Suprapubic skin (tissue), 4 donors: ENCODE data around the gene SLC29A2. TPM values are rescaled to one million over a fixed set of nuclear protein-coding genes. Genes with fewer than 3 reads are reported as not detected.

Source experiments
- DNase-seq, 2 donors: peaks; one replicate each; pipeline ENCODE4 v3.0.0-alpha.2; 2019; ENCODE audit warnings: low spot score in 2 of 2
- H3K27ac ChIP-seq: fragments of 200-600 bp; sonication (generic); one replicate; pipeline ENCODE4 v1.5.1; 2019
- H3K27me3 ChIP-seq: fragments of 200-600 bp; sonication (generic); one replicate; pipeline ENCODE4 v1.5.1; 2019
- H3K36me3 ChIP-seq: fragments of 200-600 bp; sonication (generic); one replicate; pipeline ENCODE4 v1.5.1; 2019
- H3K4me1 ChIP-seq: fragments of 200-600 bp; sonication (generic); one replicate; pipeline ENCODE4 v1.5.1; 2019
- H3K4me3 ChIP-seq: fragments of 200-600 bp; sonication (generic); one replicate; pipeline ENCODE4 v1.5.1; 2019; ENCODE audit warnings: mild to moderate bottlenecking
- H3K9me3 ChIP-seq: fragments of 200-600 bp; sonication (generic); one replicate; pipeline ENCODE4 v1.5.1; 2019
- CTCF ChIP-seq, 2 donors: fragments of 200-600 bp in 1 of 2; fragments of 450-650 bp in 1 of 2; sonication (generic) in 1 of 2; IDR thresholded peaks; one replicate each; pipeline ENCODE4 v1.5.1; 2016 to 2019; ENCODE audit warnings: antibody characterized with exemption in 2 of 2, mild to moderate bottlenecking in 1 of 2, moderate library complexity in 1 of 2
- EP300 ChIP-seq: sonication (generic); formaldehyde crosslinking; IDR thresholded peaks from one replicate; pipeline ENCODE4 v1.6.1; 2017; ENCODE audit warnings: antibody characterized with exemption
- POLR2A ChIP-seq, 2 donors: fragments of 450-650 bp; IDR thresholded peaks; one replicate each; pipeline ENCODE4 v1.6.1; 2017; ENCODE audit warnings: antibody characterized with exemption in 2 of 2, mild to moderate bottlenecking in 2 of 2, moderate library complexity in 2 of 2
- POLR2AphosphoS5 ChIP-seq, 3 donors: sonication (generic); formaldehyde crosslinking; IDR thresholded peaks; one replicate each; pipeline ENCODE4 v1.6.1; 2017; ENCODE audit warnings: antibody characterized with exemption in 3 of 3
- WGBS: methylation state at CpG from one replicate; pipeline ENCODE4 v1.1.5; 2018; 5-methylcytosine and 5-hydroxymethylcytosine counted together
- total RNA-seq, 4 donors: library from RNA; depleted of rRNA; stranded (reverse); fragments of >200 nt; gene quantifications; one replicate each; pipeline ENCODE4 v1.1.0, GENCODE V29; 2016

SLC29A2 gene
- total RNA-seq, 4 donors from 2014 or later = 2.2 to 4.7 (median 3.9) TPM

GRCh38 chr11:66314561-66315497 is 56.7 kb downstream of the SLC29A2 start:
- Histone ChIP-seq H3K27me3 (no peaks in the 10 kb centered on the region), H3K4me1 (peaks cover 58% of the 10 kb centered on the region), H3K27ac (peak overlapping the region; percentile 78), H3K9me3 (no peaks in the 10 kb centered on the region), H3K4me3 (peak overlapping the region; percentile 53), H3K36me3 (no peaks in the 10 kb centered on the region)
- no peak for TF ChIP-seq POLR2A (IDR thresholded peaks at IDR 0.05)
- TF ChIP-seq CTCF (IDR thresholded peaks at IDR 0.05) = no peak
- no peak for TF ChIP-seq POLR2AphosphoS5 (IDR thresholded peaks at IDR 0.05)
- TF ChIP-seq EP300 = no peak
- DNase-seq = no peak
- 65% methylated on average over 6 of the region's 17 CpGs for WGBS

GRCh38 chr11:66314186-66314501 is 57.4 kb downstream of the SLC29A2 start:
- Histone ChIP-seq H3K9me3 (no peaks in the 10 kb centered on the region), H3K27me3 (no peaks in the 10 kb centered on the region), H3K4me1 (peaks cover 53% of the 10 kb centered on the region), H3K27ac (peak overlapping the region; percentile 78), H3K36me3 (no peaks in the 10 kb centered on the region), H3K4me3 (peak overlapping the region; percentile 53)
- 67% methylated on average over 1 of the region's 1 CpG for WGBS
- TF ChIP-seq POLR2A (IDR thresholded peaks at IDR 0.05) = no peak
- TF ChIP-seq CTCF (IDR thresholded peaks at IDR 0.05) = no peak
- no peak for TF ChIP-seq POLR2AphosphoS5 (IDR thresholded peaks at IDR 0.05)
- no peak for DNase-seq

- Histone ChIP-seq H3K4me1 (peaks cover 47% of the 10 kb centered on the region), H3K9me3 (no peaks in the 10 kb centered on the region), H3K27ac (peak overlapping the region; percentile 78), H3K4me3 (peak overlapping the region; percentile 53), H3K27me3 (no peaks in the 10 kb centered on the region), H3K36me3 (no peaks in the 10 kb centered on the region)
- DNase-seq = peak in 1 of 2 donors; percentile 80
- 64% methylated on average over 18 of the region's 38 CpGs for WGBS
- TF ChIP-seq POLR2AphosphoS5 (IDR thresholded peaks at IDR 0.05) (no peak), POLR2A (IDR thresholded peaks at IDR 0.05) (no peak), CTCF (IDR thresholded peaks at IDR 0.05) (no peak), EP300 (no peak)
Observed at GRCh38 chr11:66313321-66314185, 58.0 kb downstream of the SLC29A2 start.

GRCh38 chr11:66312549-66313320 is 58.8 kb downstream of the SLC29A2 start:
- Histone ChIP-seq H3K4me1 (peaks cover 39% of the 10 kb centered on the region), H3K36me3 (no peaks in the 10 kb centered on the region), H3K4me3 (peak overlapping the region; percentile 53), H3K27ac (peak overlapping the region; percentile 78), H3K27me3 (no peaks in the 10 kb centered on the region), H3K9me3 (no peaks in the 10 kb centered on the region)
- peak; percentile 99 to 100 for DNase-seq
- WGBS = under 1% methylated on average over 21 of the region's 52 CpGs
- TF ChIP-seq POLR2A (IDR thresholded peaks at IDR 0.05) (no peak), CTCF (IDR thresholded peaks at IDR 0.05) (no peak), POLR2AphosphoS5 (IDR thresholded peaks at IDR 0.05) (no peak), EP300 (no peak)

Other genes with a start within 250 kb of the SLC29A2 start
- gene KLC2, start 114.1 kb downstream of the SLC29A2 start, total RNA-seq = 10 to 100 TPM; 18.1 to 22.8 (median 20.4) TPM
- gene RAB1B, start 103.1 kb downstream of the SLC29A2 start, total RNA-seq = 100 to 1,000 TPM in 3 of 4 donors, 10 to 100 TPM in 1; 79.0 to 124 (median 115) TPM
- gene CNIH2, start 93.6 kb downstream of the SLC29A2 start, total RNA-seq = 1 to 10 TPM in 3 of 4 donors, not detected in 1; 1.1 to 2.5 (median 1.9) TPM
- gene YIF1A, start 82.6 kb downstream of the SLC29A2 start, total RNA-seq = 10 to 100 TPM; 21.6 to 61.3 (median 56.1) TPM
- not detected for gene TMEM151A, start 79.9 kb downstream of the SLC29A2 start, total RNA-seq
- 10 to 100 TPM in 2 of 4 donors, 1 to 10 TPM in 2; 5.9 to 32.6 (median 19.2) TPM for gene CD248, start 54.7 kb downstream of the SLC29A2 start, total RNA-seq
- gene RIN1, start 35.3 kb downstream of the SLC29A2 start, total RNA-seq = 10 to 100 TPM; 40.3 to 73.6 (median 60.3) TPM
- gene BRMS1, start 26.7 kb downstream of the SLC29A2 start, total RNA-seq = 10 to 100 TPM; 45.7 to 60.3 (median 57.3) TPM
- gene B4GAT1, start 24.1 kb downstream of the SLC29A2 start, total RNA-seq = 10 to 100 TPM; 14.4 to 31.9 (median 20.6) TPM
- not detected for gene NPAS4, start 49.3 kb upstream of the SLC29A2 start, total RNA-seq
- gene MRPL11, start 67.1 kb upstream of the SLC29A2 start, total RNA-seq = 10 to 100 TPM; 22.0 to 42.0 (median 28.0) TPM
- gene PELI3, start 95.1 kb upstream of the SLC29A2 start, total RNA-seq = 10 to 100 TPM; 19.0 to 23.4 (median 20.5) TPM
- 10 to 100 TPM; 12.2 to 23.0 (median 22.2) TPM for gene DPP3, start 108.7 kb upstream of the SLC29A2 start, total RNA-seq
- gene BBS1, start 138.9 kb upstream of the SLC29A2 start, total RNA-seq = 10 to 100 TPM; 35.5 to 85.2 (median 57.0) TPM
- gene ZDHHC24, start 174.3 kb upstream of the SLC29A2 start, total RNA-seq = 10 to 100 TPM; 13.9 to 37.2 (median 15.3) TPM
- gene ACTN3, start 175.1 kb upstream of the SLC29A2 start, total RNA-seq = not detected
- 100 to 1,000 TPM in 1 of 4 donors, 10 to 100 TPM in 3; 61.6 to 114 (median 83.2) TPM for gene CTSF, start 196.8 kb upstream of the SLC29A2 start, total RNA-seq
- under 1 TPM in 2 of 4 donors, not detected in 2; 0.30 to 0.55 TPM for gene CCDC87, start 221.3 kb upstream of the SLC29A2 start, total RNA-seq
- gene CCS, start 221.4 kb upstream of the SLC29A2 start, total RNA-seq = 10 to 100 TPM; 14.1 to 36.3 (median 20.2) TPM
- gene RBM14, start 244.9 kb upstream of the SLC29A2 start, total RNA-seq = 10 to 100 TPM; 53.2 to 96.1 (median 84.5) TPM